ACC112 (cell line): Measurements from ENCODE around the gene GPS1.
A peak's percentile ranks its signal among the peaks of the same experiment; 100 is the strongest.
"Not testable (repeated sequence)": the region's sequence is repeated elsewhere in the genome, so short reads cannot be mapped to it uniquely, and the experiment has no call there.

Experiments
- H2AFZ ChIP-seq: fragments of 200-600 bp; sonication (generic); one replicate; pipeline ENCODE4 v1.6.0; 2017; ENCODE audit warnings: antibody characterized with exemption, low read length; ENCODE audit not compliant: unreplicated experiment
- H3K27ac ChIP-seq: fragments of 200-600 bp; sonication (generic); 2 replicates; pipeline ENCODE4 v1.5.1; 2014; ENCODE audit warnings: low read depth, mild to moderate bottlenecking, antibody characterized with exemption, low read length, moderate library complexity
- H3K27me3 ChIP-seq: fragments of 200-600 bp; sonication (generic); 2 replicates; pipeline ENCODE4 v1.6.1; 2014; ENCODE audit warnings: mild to moderate bottlenecking, antibody characterized with exemption, low read length, moderate library complexity, mixed read lengths; ENCODE audit not compliant: insufficient read depth
- H3K36me3 ChIP-seq: fragments of 200-600 bp; sonication (generic); 2 replicates; pipeline ENCODE4 v1.6.1; 2016; ENCODE audit warnings: mild to moderate bottlenecking, antibody characterized with exemption, low read length, moderate library complexity, mixed read lengths; ENCODE audit not compliant: insufficient read depth
- H3K4me1 ChIP-seq: fragments of 200-600 bp; sonication (generic); one replicate; pipeline ENCODE4 v1.6.1; 2016; ENCODE audit warnings: low read length, mixed read lengths; ENCODE audit not compliant: insufficient read depth, unreplicated experiment, control insufficient read depth
- H3K4me3 ChIP-seq: fragments of 200-600 bp; sonication (generic); 2 replicates; pipeline ENCODE4 v1.5.1; 2014; ENCODE audit warnings: mild to moderate bottlenecking, low read depth, low read length
- H3K79me2 ChIP-seq: fragments of 200-600 bp; sonication (generic); one replicate; pipeline ENCODE4 v1.6.0; 2016; ENCODE audit warnings: low read length; ENCODE audit not compliant: control insufficient read depth, unreplicated experiment, insufficient read depth

GPS1 gene

DNA sequence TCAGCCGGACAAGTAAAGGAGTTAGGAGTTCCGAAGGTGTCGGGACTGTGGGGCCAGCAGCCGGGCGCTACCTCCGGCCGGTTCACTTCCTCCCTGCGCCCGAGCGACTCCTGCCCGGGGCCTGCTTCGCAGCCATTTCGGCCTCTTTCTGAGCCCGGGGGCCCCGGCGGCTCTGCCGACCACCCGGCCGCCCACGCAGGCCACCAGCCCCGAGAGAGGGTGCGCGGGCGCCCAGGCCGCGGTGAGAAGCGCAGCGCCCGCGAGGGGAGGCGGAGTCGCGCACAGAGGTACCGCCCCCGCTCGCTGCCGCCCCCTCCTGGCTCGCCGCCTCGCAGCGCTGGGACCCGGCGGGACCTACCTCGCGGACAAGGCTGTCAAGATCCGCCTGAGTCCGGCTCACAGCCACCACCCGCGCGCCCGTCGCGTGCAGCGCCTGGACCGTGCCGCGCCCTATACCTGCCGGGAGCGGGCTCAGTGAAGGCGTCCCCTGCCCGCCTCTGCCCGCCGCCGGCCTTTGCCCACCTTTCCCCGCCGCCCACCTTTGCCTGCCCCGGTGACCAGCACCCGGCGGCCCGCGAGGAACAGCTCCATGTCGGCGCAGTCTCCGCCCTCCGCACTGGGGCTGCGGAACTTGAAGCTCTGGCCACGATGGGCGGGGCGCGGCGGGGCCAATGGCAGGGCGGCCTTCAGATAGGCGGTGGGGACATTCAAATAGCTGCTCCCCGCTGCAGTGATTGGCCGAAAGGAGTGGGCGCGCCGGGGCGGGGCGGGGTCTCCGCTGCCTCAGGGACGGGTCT, 14.4 kb upstream of the GPS1 start, which contains the start of gene DCXR:
Gene DCXR, minus strand, starts transcription at position 606 of the 797 bp plus-strand sequence. Its CDS starts 15 bp downstream, at position 591.
- Histone ChIP-seq H3K4me3 (peak within 1 kb of the TSS; percentile 80), H3K36me3 (no peaks in the 10 kb centered on the region), H2AFZ (peak within 1 kb of the TSS; percentile 49), H3K27me3 (no peaks in the 10 kb centered on the region), H3K27ac (peak within 1 kb of the TSS; percentile 57; the same call in 1 of the 2 replicates), H3K79me2 (no peaks in the 10 kb centered on the region), H3K4me1 (peaks cover 4% of the 10 kb centered on the region)

DNA sequence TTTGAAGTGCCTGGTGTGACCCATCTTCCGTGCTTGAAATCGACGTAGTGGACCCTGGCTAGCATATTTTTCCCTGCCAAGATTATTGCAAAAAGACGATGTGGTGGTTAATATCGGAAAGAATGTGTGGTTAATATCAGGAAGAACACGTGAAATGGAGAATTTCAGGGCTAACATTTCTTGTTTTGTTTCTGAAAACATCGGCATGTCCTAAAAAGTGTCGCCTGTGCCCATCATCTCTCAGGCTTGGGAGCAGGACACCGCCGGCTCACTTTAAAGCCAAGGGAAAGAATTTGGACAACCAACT, 13.9 kb upstream of the GPS1 start:
- Histone ChIP-seq H3K4me1 (peaks cover 4% of the 10 kb centered on the region), H3K36me3 (no peaks in the 10 kb centered on the region), H3K27me3 (no peaks in the 10 kb centered on the region), H2AFZ (peak overlapping the region; percentile 49), H3K79me2 (no peaks in the 10 kb centered on the region), H3K27ac (no peak overlapping the region), H3K4me3 (peak overlapping the region; percentile 80)

DNA sequence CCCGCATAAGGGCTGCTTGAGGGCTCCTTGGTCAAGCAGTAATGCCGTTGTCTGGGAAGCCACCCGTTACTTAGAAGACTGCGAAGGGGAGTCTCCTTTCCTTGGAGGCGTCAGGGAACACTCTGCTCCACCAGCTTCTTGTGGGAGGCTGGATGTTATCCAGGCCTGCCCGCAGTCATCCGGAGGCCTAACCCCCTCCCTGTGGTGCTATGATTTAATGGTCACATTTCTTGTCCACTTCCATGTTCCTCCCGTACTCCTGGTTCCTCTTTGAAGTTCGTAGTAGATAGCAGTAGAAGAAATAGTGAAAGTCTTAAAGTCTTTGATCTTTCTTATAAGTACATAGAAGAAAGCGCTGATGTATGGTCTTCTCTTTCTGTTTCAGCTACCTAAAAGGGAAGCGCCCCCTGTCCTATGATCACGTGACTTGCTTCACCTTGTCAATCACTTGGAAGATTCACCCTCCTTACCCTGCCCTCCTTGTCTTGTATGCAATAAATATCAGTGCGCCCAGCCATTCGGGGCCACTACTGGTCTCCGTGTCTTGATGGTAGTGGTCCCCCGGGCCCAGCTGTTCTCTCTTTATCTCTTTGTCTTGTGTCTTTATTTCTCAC, 12.8 kb upstream of the GPS1 start:
- H3K27me3 ChIP-seq, H3K36me3 ChIP-seq, H3K4me3 ChIP-seq, H2AFZ ChIP-seq, H3K27ac ChIP-seq, H3K4me1 ChIP-seq, H3K79me2 ChIP-seq: not testable (repeated sequence)

GRCh38 chr17:82039695-82040299, 11.9 kb upstream of the GPS1 start:
- H3K79me2 ChIP-seq: no peaks in the 10 kb centered on the region
- H2AFZ ChIP-seq: no peak overlapping the region
- H3K36me3 ChIP-seq: no peaks in the 10 kb centered on the region
- no peak overlapping the region for H3K4me3 ChIP-seq
- H3K27me3 ChIP-seq: no peaks in the 10 kb centered on the region
- no peak overlapping the region for H3K27ac ChIP-seq
- H3K4me1 ChIP-seq: peaks cover 4% of the 10 kb centered on the region

DNA sequence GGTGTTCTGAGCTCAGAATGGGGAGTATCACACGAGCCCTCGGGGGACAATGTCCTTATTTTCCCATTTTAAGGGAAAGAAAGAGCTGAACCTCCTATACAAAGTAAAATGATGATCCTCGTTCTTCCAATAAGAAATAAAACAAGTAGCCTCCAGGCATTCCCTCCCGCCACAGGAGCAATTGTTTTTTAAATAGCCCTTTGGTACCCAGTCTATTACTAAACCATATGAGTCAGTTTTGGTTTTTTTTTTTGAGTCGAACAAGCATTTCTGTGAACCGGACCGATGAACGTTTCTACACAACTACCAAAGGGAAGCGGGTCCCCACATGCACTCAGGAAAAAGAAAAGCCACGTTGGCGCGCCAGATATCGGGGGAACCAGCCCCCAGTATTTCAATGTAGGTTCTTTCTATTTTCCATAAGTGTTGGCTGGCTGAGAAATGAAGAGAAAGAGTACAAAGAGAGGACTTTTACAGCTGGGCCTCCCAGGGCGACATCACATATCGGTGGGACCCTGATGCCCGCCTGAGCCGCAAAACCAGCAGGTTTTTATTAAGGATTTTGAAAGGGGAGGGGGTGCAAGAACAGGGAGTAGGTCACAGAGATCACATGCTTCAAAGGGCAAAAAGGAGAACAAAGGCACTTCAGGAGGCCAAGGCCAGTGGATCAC, 10.4 kb upstream of the GPS1 start:
- H3K36me3 ChIP-seq: no peaks in the 10 kb centered on the region
- H2AFZ ChIP-seq: no peak overlapping the region
- no peaks in the 10 kb centered on the region for H3K79me2 ChIP-seq
- H3K27ac ChIP-seq: no peak overlapping the region
- H3K4me1 ChIP-seq: peaks cover 4% of the 10 kb centered on the region
- H3K27me3 ChIP-seq: no peaks in the 10 kb centered on the region
- H3K4me3 ChIP-seq: no peak overlapping the region

GRCh38 chr17:82042649-82043048, 9.0 kb upstream of the GPS1 start:
- Histone ChIP-seq H3K79me2 (no peaks in the 10 kb centered on the region), H3K27ac (no peak overlapping the region), H3K36me3 (no peaks in the 10 kb centered on the region), H3K4me1 (no peaks in the 10 kb centered on the region), H3K27me3 (no peaks in the 10 kb centered on the region), H2AFZ (no peak overlapping the region), H3K4me3 (no peak overlapping the region)

GRCh38 chr17:82043507-82043906, 8.2 kb upstream of the GPS1 start:
- no peak overlapping the region for H3K27ac ChIP-seq
- no peaks in the 10 kb centered on the region for H3K36me3 ChIP-seq
- no peak overlapping the region for H3K4me3 ChIP-seq
- H2AFZ ChIP-seq: no peak overlapping the region
- H3K27me3 ChIP-seq: no peaks in the 10 kb centered on the region
- H3K4me1 ChIP-seq: no peaks in the 10 kb centered on the region
- no peaks in the 10 kb centered on the region for H3K79me2 ChIP-seq

DNA sequence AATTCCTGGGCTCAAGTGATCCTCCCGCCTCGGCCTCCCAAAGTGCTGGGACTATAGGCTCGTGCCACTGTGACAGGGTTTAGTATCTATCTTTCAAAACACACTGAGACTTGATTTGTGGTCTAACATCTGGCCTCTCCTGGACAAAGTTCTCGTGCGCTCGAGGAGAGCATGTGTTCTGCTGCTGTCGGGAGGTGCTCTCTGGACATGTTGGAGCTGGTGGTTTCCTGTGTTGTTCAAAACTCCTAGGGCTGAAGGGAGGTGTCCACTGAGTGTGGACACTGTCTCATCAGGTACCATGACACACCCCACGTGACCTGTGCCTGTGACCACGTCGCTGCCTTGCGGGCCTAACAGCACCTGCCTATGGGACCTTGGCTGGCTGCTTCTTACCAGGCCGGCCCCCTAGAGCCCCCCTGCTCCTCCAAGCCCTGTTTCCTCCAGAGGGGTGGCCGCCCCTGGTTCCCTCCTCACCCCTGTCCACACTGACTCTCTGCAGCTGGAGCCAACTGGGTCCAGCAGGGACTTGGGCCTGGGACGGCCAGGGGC, 5.7 kb upstream of the GPS1 start:
- Histone ChIP-seq H2AFZ (no peak overlapping the region), H3K4me1 (no peaks in the 10 kb centered on the region), H3K27me3 (no peaks in the 10 kb centered on the region), H3K36me3 (no peaks in the 10 kb centered on the region), H3K79me2 (no peaks in the 10 kb centered on the region), H3K4me3 (no peak overlapping the region), H3K27ac (no peak overlapping the region)

- Histone ChIP-seq H3K79me2 (peaks cover under 1% of the 10 kb centered on the region), H3K36me3 (no peaks in the 10 kb centered on the region), H3K27me3 (no peaks in the 10 kb centered on the region), H3K4me1 (no peaks in the 10 kb centered on the region), H2AFZ (no peak overlapping the region), H3K4me3 (no peak overlapping the region), H3K27ac (no peak overlapping the region)
Observed at GRCh38 chr17:82046903-82047302, 4.8 kb upstream of the GPS1 start.

GRCh38 chr17:82047379-82047778, 4.3 kb upstream of the GPS1 start:
- H3K36me3 ChIP-seq: no peaks in the 10 kb centered on the region
- H3K27ac ChIP-seq: no peak overlapping the region
- peaks cover 6% of the 10 kb centered on the region for H3K79me2 ChIP-seq
- no peaks in the 10 kb centered on the region for H3K27me3 ChIP-seq
- H3K4me3 ChIP-seq: no peak overlapping the region
- H3K4me1 ChIP-seq: no peaks in the 10 kb centered on the region
- H2AFZ ChIP-seq: no peak overlapping the region
